HL-60 (cell line): ENCODE data around the gene MOB3B.

Source experiments
- POLR2AphosphoS5 ChIP-seq: IDR thresholded peaks from 2 replicates; pipeline ENCODE4 v1.6.1; 2012; ENCODE audit warnings: low read depth
- SPI1 ChIP-seq: IDR thresholded peaks from 2 replicates; pipeline ENCODE4 v1.6.1; 2012; ENCODE audit warnings: low read depth, mild to moderate bottlenecking, borderline replicate concordance
- TF ChIP-seq, protein P1 (sequence below): IDR thresholded peaks from one replicate; pipeline ENCODE4 v1.5.1; 2011; ENCODE audit warnings: low read length, control low read depth, inconsistent platforms; ENCODE audit not compliant: insufficient read depth
- TF ChIP-seq, protein P2 (sequence below): IDR thresholded peaks from 2 replicates; pipeline ENCODE4 v1.6.1; 2012; ENCODE audit warnings: low read depth; ENCODE audit not compliant: insufficient replicate concordance

DNA sequence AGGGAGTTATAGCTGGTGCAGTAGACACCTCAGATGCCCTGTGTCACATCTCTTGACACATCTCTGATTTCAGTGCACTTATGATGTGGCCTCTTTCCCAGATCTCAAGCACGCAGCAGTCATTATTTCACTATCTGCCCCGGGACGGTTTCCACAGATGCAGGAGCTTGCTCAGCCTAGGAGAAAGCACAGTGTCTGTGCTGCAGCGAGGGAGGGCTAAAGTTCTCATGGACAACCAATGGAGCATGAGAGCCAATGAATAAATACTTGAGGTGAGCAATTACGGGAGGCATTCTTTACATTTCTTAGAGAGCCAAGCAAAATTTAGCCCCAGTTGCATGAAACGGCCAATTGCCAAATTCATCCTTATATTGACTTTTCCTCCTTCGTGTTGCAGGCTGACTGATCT lies 7.4 kb upstream of the MOB3B start:
- TF ChIP-seq, protein P1, sequence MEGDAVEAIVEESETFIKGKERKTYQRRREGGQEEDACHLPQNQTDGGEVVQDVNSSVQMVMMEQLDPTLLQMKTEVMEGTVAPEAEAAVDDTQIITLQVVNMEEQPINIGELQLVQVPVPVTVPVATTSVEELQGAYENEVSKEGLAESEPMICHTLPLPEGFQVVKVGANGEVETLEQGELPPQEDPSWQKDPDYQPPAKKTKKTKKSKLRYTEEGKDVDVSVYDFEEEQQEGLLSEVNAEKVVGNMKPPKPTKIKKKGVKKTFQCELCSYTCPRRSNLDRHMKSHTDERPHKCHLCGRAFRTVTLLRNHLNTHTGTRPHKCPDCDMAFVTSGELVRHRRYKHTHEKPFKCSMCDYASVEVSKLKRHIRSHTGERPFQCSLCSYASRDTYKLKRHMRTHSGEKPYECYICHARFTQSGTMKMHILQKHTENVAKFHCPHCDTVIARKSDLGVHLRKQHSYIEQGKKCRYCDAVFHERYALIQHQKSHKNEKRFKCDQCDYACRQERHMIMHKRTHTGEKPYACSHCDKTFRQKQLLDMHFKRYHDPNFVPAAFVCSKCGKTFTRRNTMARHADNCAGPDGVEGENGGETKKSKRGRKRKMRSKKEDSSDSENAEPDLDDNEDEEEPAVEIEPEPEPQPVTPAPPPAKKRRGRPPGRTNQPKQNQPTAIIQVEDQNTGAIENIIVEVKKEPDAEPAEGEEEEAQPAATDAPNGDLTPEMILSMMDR: no peak
- TF ChIP-seq SPI1 (no peak), POLR2AphosphoS5 (no peak)
- TF ChIP-seq, protein P2, sequence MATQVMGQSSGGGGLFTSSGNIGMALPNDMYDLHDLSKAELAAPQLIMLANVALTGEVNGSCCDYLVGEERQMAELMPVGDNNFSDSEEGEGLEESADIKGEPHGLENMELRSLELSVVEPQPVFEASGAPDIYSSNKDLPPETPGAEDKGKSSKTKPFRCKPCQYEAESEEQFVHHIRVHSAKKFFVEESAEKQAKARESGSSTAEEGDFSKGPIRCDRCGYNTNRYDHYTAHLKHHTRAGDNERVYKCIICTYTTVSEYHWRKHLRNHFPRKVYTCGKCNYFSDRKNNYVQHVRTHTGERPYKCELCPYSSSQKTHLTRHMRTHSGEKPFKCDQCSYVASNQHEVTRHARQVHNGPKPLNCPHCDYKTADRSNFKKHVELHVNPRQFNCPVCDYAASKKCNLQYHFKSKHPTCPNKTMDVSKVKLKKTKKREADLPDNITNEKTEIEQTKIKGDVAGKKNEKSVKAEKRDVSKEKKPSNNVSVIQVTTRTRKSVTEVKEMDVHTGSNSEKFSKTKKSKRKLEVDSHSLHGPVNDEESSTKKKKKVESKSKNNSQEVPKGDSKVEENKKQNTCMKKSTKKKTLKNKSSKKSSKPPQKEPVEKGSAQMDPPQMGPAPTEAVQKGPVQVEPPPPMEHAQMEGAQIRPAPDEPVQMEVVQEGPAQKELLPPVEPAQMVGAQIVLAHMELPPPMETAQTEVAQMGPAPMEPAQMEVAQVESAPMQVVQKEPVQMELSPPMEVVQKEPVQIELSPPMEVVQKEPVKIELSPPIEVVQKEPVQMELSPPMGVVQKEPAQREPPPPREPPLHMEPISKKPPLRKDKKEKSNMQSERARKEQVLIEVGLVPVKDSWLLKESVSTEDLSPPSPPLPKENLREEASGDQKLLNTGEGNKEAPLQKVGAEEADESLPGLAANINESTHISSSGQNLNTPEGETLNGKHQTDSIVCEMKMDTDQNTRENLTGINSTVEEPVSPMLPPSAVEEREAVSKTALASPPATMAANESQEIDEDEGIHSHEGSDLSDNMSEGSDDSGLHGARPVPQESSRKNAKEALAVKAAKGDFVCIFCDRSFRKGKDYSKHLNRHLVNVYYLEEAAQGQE: no peak
